Trophoblast cell (in vitro differentiated cells and primary cell): ENCODE results near the gene RTN4.

Experiments
- DNase-seq, 2 donors: peaks; one replicate each; pipeline ENCODE4 v3.0.0-alpha.2; 2016
- H2AFZ ChIP-seq: 2 replicates; pipeline ENCODE4 v1.6.1; 2013; ENCODE audit warnings: low read length, moderate library complexity, mild to moderate bottlenecking; ENCODE audit not compliant: insufficient read depth, poor library complexity
- H2AK5ac ChIP-seq: 2 replicates; pipeline ENCODE4 v1.6.1; 2013; ENCODE audit warnings: mild to moderate bottlenecking, low read length
- H2BK120ac ChIP-seq: 2 replicates; pipeline ENCODE4 v1.6.1; 2013; ENCODE audit warnings: low read length, mild to moderate bottlenecking, moderate library complexity; ENCODE audit not compliant: insufficient read depth, poor library complexity
- H2BK12ac ChIP-seq: 2 replicates; pipeline ENCODE4 v1.6.1; 2013; ENCODE audit warnings: mild to moderate bottlenecking, low read length, moderate library complexity
- H2BK5ac ChIP-seq: 2 replicates; pipeline ENCODE4 v1.6.1; 2013; ENCODE audit warnings: low read length, low read depth, moderate library complexity, mild to moderate bottlenecking; ENCODE audit not compliant: poor library complexity
- H3K14ac ChIP-seq: 2 replicates; pipeline ENCODE4 v1.6.1; 2013; ENCODE audit warnings: mild to moderate bottlenecking, low read length
- H3K18ac ChIP-seq: 2 replicates; pipeline ENCODE4 v1.6.1; 2013; ENCODE audit warnings: mild to moderate bottlenecking, low read length
- H3K23ac ChIP-seq: 2 replicates; pipeline ENCODE4 v1.6.1; 2013; ENCODE audit warnings: low read length
- H3K27ac ChIP-seq: 2 replicates; pipeline ENCODE4 v1.5.1; 2013; ENCODE audit warnings: low read depth, mild to moderate bottlenecking, inconsistent platforms, low read length, moderate library complexity
- H3K27me3 ChIP-seq: 2 replicates; pipeline ENCODE4 v1.6.1; 2013; ENCODE audit warnings: inconsistent platforms, mild to moderate bottlenecking, low read length, moderate library complexity; ENCODE audit not compliant: insufficient read depth
- H3K36me3 ChIP-seq, 2 experiments: 1 replicate in 1 of 2; 2 replicates in 1 of 2; pipeline ENCODE4 v1.6.1; 2013; ENCODE audit warnings: low read length in 2 of 2, mild to moderate bottlenecking in 2 of 2, moderate library complexity in 1 of 2; ENCODE audit not compliant: insufficient read depth in 2 of 2, control insufficient read depth in 1 of 2
- H3K4ac ChIP-seq: 2 replicates; pipeline ENCODE4 v1.6.1; 2013; ENCODE audit warnings: low read depth, mild to moderate bottlenecking, low read length, moderate library complexity
- H3K4me1 ChIP-seq, 2 experiments: 1 replicate in 1 of 2; 2 replicates in 1 of 2; pipeline ENCODE4 v1.6.1; 2013; ENCODE audit warnings: low read length in 2 of 2, mild to moderate bottlenecking in 2 of 2, moderate library complexity in 1 of 2; ENCODE audit not compliant: insufficient read depth in 2 of 2, control insufficient read depth in 1 of 2
- H3K4me2 ChIP-seq: 2 replicates; pipeline ENCODE4 v1.6.1; 2013; ENCODE audit warnings: inconsistent platforms, mild to moderate bottlenecking, low read length, moderate library complexity
- H3K4me3 ChIP-seq: 2 replicates; pipeline ENCODE4 v1.5.1; 2013; ENCODE audit warnings: mild to moderate bottlenecking, low read depth, low read length, inconsistent platforms
- H3K79me1 ChIP-seq: one replicate; pipeline ENCODE4 v1.6.1; 2013; ENCODE audit warnings: low read length
- H3K79me2 ChIP-seq: 2 replicates; pipeline ENCODE4 v1.6.1; 2013; ENCODE audit warnings: low read length, mild to moderate bottlenecking; ENCODE audit not compliant: control insufficient read depth, insufficient read depth, poor library complexity
- H3K9ac ChIP-seq: 2 replicates; pipeline ENCODE4 v1.6.1; 2013; ENCODE audit warnings: mild to moderate bottlenecking, low read length
- H3K9me3 ChIP-seq: 2 replicates; pipeline ENCODE4 v1.6.1; 2013; ENCODE audit warnings: low read depth, mild to moderate bottlenecking, control low read depth, inconsistent platforms, low read length; ENCODE audit not compliant: insufficient read depth
- H4K12ac ChIP-seq: 2 replicates; pipeline ENCODE4 v1.6.1; 2013; ENCODE audit warnings: low read depth, mild to moderate bottlenecking, low read length, moderate library complexity
- H4K8ac ChIP-seq: 2 replicates; pipeline ENCODE4 v1.6.1; 2013; ENCODE audit warnings: low read depth, mild to moderate bottlenecking, low read length, moderate library complexity
- H4K91ac ChIP-seq: one replicate; pipeline ENCODE4 v1.6.1; 2013; ENCODE audit warnings: low read depth, mild to moderate bottlenecking, low read length, moderate library complexity
- WGBS: extraction: QIAGEN DNeasy Blood & Tissue Kit; methylation state at CpG from one replicate; pipeline ENCODE4 v1.1.7; 2013; ENCODE audit warnings: missing lambda C conversion rate; ENCODE audit not compliant: insufficient read length, insufficient coverage; ENCODE audit errors: extremely low coverage; 5-methylcytosine and 5-hydroxymethylcytosine counted together

RTN4 gene

DNA sequence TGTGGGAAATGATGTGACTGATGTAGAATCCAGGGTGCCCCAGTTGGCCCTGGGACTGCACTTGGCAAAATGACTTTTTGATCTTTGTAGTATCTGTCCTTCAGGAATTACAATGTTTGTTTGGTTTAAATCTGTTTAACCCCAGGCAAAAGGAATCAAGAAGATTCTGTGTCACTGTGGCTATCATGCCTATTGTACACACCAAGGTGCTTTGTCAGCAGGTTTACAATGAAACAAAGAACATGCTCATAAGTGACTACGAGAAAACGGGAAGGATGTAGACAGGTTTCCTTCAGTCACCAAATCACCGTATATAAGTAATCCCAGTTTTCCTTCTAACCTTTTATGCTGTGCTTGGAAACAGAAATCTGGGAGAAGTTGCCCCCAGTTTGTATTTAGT, 109.5 kb downstream of the RTN4 start:
- H3K18ac ChIP-seq, result no peak overlapping the region
- H2BK5ac ChIP-seq, result no peak overlapping the region
- no peak overlapping the region for H3K14ac ChIP-seq
- no peaks in the 10 kb centered on the region for H3K4me1 ChIP-seq
- H3K36me3 ChIP-seq, result no peaks in the 10 kb centered on the region
- no peak overlapping the region for H3K27ac ChIP-seq
- DNase-seq, result peak in 1 of 2 donors; percentile 49
- WGBS, result no CpG with 5 or more reads among the region's 3 CpGs
- H2AFZ ChIP-seq, result no peak overlapping the region
- H4K12ac ChIP-seq, result no peak overlapping the region
- no peak overlapping the region for H3K23ac ChIP-seq
- no peak overlapping the region for H2AK5ac ChIP-seq
- no peak overlapping the region for H2BK12ac ChIP-seq
- no peaks in the 10 kb centered on the region for H3K79me2 ChIP-seq
- H3K9ac ChIP-seq, result no peak overlapping the region
- no peak overlapping the region for H3K4me2 ChIP-seq
- H3K4me3 ChIP-seq, result no peak overlapping the region
- no peak overlapping the region for H2BK120ac ChIP-seq
- H4K8ac ChIP-seq, result no peak overlapping the region
- H4K91ac ChIP-seq, result no peak overlapping the region
- H3K4ac ChIP-seq, result no peak overlapping the region
- peaks cover 4% of the 10 kb centered on the region for H3K9me3 ChIP-seq
- no peaks in the 10 kb centered on the region for H3K79me1 ChIP-seq
- H3K27me3 ChIP-seq, result no peaks in the 10 kb centered on the region

GRCh38 chr2:54939446-54940118, 110.7 kb downstream of the RTN4 start:
- no CpG with 5 or more reads among the region's 7 CpGs for WGBS
- no peak overlapping the region for H3K4me3 ChIP-seq
- no peak overlapping the region for H2BK120ac ChIP-seq
- no peak overlapping the region for H4K91ac ChIP-seq
- no peak overlapping the region for H2AK5ac ChIP-seq
- no peaks in the 10 kb centered on the region for H3K79me1 ChIP-seq
- H2AFZ ChIP-seq, result no peak overlapping the region
- no peaks in the 10 kb centered on the region for H3K79me2 ChIP-seq
- no peak overlapping the region for H3K4me2 ChIP-seq
- H3K9ac ChIP-seq, result no peak overlapping the region
- no peak overlapping the region for H4K8ac ChIP-seq
- no peak for DNase-seq
- H3K27me3 ChIP-seq, result no peaks in the 10 kb centered on the region
- no peaks in the 10 kb centered on the region for H3K4me1 ChIP-seq
- no peak overlapping the region for H2BK12ac ChIP-seq
- H3K9me3 ChIP-seq, result peaks cover 4% of the 10 kb centered on the region
- H3K14ac ChIP-seq, result no peak overlapping the region
- H2BK5ac ChIP-seq, result no peak overlapping the region
- no peak overlapping the region for H3K23ac ChIP-seq
- no peak overlapping the region for H3K4ac ChIP-seq
- H4K12ac ChIP-seq, result no peak overlapping the region
- H3K36me3 ChIP-seq, result no peaks in the 10 kb centered on the region
- no peak overlapping the region for H3K27ac ChIP-seq
- no peak overlapping the region for H3K18ac ChIP-seq

DNA sequence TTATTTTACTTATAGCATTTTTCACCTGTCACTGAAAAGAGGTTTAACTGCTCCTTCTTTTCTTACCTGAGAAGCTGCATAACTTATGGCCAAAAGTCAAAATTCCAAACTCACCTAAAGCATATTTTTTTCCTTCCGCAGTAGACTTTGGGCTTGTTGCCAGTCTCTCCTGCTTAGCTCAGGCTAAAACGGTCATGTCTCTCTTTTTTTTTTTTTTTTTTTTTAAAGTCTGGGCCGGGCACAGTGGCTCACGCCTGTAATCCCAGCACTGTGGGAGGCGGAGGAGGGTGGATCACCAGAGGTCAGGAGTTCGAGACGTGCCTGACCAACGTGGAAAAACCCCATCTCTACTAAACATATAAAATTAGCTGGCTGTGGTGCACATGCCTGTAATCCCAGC, 113.5 kb downstream of the RTN4 start:
- no CpG with 5 or more reads among the region's 8 CpGs for WGBS
- Histone ChIP-seq H2BK5ac (no peak overlapping the region), H3K27ac (no peak overlapping the region)

GRCh38 chr2:54935389-54935788, 114.9 kb downstream of the RTN4 start:
- H4K12ac ChIP-seq, result no peak overlapping the region
- H3K36me3 ChIP-seq, result no peaks in the 10 kb centered on the region
- H3K4me2 ChIP-seq, result no peak overlapping the region
- H3K27ac ChIP-seq, result no peak overlapping the region
- H2AFZ ChIP-seq, result no peak overlapping the region
- H4K8ac ChIP-seq, result no peak overlapping the region
- no peak for DNase-seq
- no peak overlapping the region for H2BK120ac ChIP-seq
- H3K9ac ChIP-seq, result no peak overlapping the region
- no peak overlapping the region for H4K91ac ChIP-seq
- no peak overlapping the region for H2BK12ac ChIP-seq
- no peak overlapping the region for H3K18ac ChIP-seq
- no peak overlapping the region for H3K14ac ChIP-seq
- no peak overlapping the region for H3K4ac ChIP-seq
- H3K27me3 ChIP-seq, result no peaks in the 10 kb centered on the region
- H2AK5ac ChIP-seq, result no peak overlapping the region
- no peaks in the 10 kb centered on the region for H3K79me1 ChIP-seq
- H3K4me3 ChIP-seq, result no peak overlapping the region
- H3K79me2 ChIP-seq, result no peaks in the 10 kb centered on the region
- H2BK5ac ChIP-seq, result no peak overlapping the region
- peaks cover 4% of the 10 kb centered on the region for H3K9me3 ChIP-seq
- WGBS, result no CpG with 5 or more reads among the region's 4 CpGs
- H3K23ac ChIP-seq, result no peak overlapping the region
- no peaks in the 10 kb centered on the region for H3K4me1 ChIP-seq

More for the DNA sequence above, 113.5 kb downstream of the RTN4 start:
- Histone ChIP-seq H4K8ac (no peak overlapping the region), H3K27me3 (no peaks in the 10 kb centered on the region), H2AFZ (no peak overlapping the region), H3K4me3 (no peak overlapping the region), H3K9ac (no peak overlapping the region), H2BK120ac (no peak overlapping the region), H4K91ac (no peak overlapping the region), H3K36me3 (no peaks in the 10 kb centered on the region), H3K79me1 (no peaks in the 10 kb centered on the region), H3K23ac (no peak overlapping the region), H3K4me2 (no peak overlapping the region), H3K79me2 (no peaks in the 10 kb centered on the region), H3K4me1 (no peaks in the 10 kb centered on the region), H3K18ac (no peak overlapping the region), H2BK12ac (no peak overlapping the region), H2AK5ac (no peak overlapping the region), H3K9me3 (peaks cover 4% of the 10 kb centered on the region), H3K14ac (no peak overlapping the region), H4K12ac (no peak overlapping the region), H3K4ac (no peak overlapping the region)
- DNase-seq, result no peak
